ENCODE data around the gene ZNF668. TPM values are rescaled to one million over a fixed set of nuclear protein-coding genes. Genes with fewer than 3 reads are reported as not detected.

Gene ZNF668
- total and polyA plus RNA-seq, 12 donors = 2.4 to 29.5 (median 11.5) TPM

- H3K27ac ChIP-seq = peak overlapping the region in 3 of 5 donors; percentile 7 to 81 (median 15)
- peak in 6 of 7 donors; percentile 67 to 86 (median 74) for DNase-seq
- no peak for TF ChIP-seq POLR2A (IDR thresholded peaks at IDR 0.05)
- TF ChIP-seq, protein P1, sequence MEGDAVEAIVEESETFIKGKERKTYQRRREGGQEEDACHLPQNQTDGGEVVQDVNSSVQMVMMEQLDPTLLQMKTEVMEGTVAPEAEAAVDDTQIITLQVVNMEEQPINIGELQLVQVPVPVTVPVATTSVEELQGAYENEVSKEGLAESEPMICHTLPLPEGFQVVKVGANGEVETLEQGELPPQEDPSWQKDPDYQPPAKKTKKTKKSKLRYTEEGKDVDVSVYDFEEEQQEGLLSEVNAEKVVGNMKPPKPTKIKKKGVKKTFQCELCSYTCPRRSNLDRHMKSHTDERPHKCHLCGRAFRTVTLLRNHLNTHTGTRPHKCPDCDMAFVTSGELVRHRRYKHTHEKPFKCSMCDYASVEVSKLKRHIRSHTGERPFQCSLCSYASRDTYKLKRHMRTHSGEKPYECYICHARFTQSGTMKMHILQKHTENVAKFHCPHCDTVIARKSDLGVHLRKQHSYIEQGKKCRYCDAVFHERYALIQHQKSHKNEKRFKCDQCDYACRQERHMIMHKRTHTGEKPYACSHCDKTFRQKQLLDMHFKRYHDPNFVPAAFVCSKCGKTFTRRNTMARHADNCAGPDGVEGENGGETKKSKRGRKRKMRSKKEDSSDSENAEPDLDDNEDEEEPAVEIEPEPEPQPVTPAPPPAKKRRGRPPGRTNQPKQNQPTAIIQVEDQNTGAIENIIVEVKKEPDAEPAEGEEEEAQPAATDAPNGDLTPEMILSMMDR (IDR thresholded peaks at IDR 0.05) = no peak
- intact Hi-C loops (cut with DNase I) = no loop called here
- no peaks in the 10 kb centered on the region for H3K9me3 ChIP-seq (replicated peaks in 1 of 3)
- H3K36me3 ChIP-seq (replicated peaks in 1 of 2) = no peaks in the 10 kb centered on the region
- H3K4me3 ChIP-seq = no peak overlapping the region
- no peaks in the 10 kb centered on the region for H3K27me3 ChIP-seq
- 24 to 33% (median 30%) methylated on average over 2 of the region's 2 CpGs for WGBS, 4 donors
- H3K4me1 ChIP-seq (replicated peaks in 1 of 2) = peaks cover 4 to 7% of the 10 kb centered on the region in 2 donors
These were observed 21.9 kb downstream of the ZNF668 start for GRCh38 chr16:31052114-31052513.

DNA sequence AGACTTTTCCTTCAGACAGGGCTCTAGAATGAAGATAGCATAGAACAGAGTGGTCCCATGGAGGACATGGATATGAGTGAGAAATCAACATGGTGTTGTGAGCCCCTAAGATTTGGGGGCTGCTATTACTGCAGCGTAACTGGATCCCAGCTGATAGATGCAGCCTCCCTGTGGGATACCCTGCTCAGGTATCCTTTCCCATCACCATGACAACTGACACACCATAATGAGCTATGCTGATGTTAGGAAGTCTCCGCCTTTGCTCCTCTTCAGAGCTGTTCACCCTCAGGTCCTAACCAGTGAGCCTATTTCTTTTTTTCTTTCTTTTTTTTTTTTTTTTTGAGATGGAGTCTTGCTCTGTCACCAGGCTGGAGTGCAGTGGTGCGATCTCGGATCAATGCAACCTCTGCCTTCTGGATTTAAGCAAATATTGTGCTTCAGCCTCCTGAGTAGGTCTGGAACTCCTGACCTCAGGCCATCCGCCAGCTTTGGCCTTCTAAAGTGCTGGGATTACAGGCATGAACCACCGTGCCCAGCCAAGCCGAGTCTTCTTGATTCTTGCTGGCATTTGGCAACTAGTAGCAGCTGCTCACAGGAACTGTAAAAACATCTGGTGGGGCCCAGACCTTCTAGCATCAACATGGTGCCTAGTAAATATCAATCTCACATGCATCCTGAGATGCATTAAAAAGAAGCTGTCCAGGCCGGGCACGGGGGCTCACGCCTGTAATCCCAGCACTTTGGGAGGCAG lies 23.6 kb downstream of the ZNF668 start:
- no peaks in the 10 kb centered on the region for H3K36me3 ChIP-seq (replicated peaks in 1 of 2)
- peaks cover 4 to 7% of the 10 kb centered on the region in 2 donors for H3K4me1 ChIP-seq (replicated peaks in 1 of 2)
- intact Hi-C loops (cut with DNase I) = no loop called here
- no peak overlapping the region for H3K27ac ChIP-seq
- H3K4me3 ChIP-seq = no peak overlapping the region
- DNase-seq = no peak
- 78 to 82% (median 78%) methylated on average over 10 of the region's 10 CpGs for WGBS, 4 donors
- TF ChIP-seq, protein P1 (IDR thresholded peaks at IDR 0.05) = no peak
- no peak for TF ChIP-seq POLR2A (IDR thresholded peaks at IDR 0.05)
- no peaks in the 10 kb centered on the region for H3K9me3 ChIP-seq (replicated peaks in 1 of 3)
- H3K27me3 ChIP-seq = no peaks in the 10 kb centered on the region

DNA sequence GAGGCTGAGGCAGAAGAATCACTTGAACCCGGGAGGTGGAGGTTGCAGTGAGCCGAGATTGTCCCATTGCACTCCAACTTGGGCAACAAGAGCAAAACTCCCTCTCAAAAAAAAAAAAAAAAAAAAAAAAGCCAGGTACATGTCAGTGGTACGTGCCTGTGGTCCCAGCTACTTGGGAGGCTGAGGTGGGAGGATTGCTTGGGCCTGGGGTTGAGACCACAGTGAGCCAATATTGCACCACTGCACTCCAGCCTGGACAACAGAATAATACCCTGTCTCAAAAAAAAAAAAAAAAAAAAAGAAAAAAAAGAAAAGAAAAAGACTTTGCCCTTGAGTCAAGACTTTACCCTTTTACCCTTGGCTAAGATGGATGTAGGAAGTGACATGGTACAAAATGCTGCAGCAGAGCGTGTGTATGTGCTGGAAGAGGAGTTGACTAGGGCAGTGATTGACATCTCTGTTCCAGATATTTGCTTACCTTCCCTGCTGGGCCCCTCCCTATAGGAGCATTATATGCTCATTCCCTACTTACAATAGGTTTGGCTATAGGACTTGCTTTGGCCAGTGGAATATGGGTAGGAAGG lies 30.1 kb downstream of the ZNF668 start:
- Histone ChIP-seq H3K4me3 (no peak overlapping the region), H3K9me3 (replicated peaks in 1 of 3) (no peaks in the 10 kb centered on the region), H3K36me3 (replicated peaks in 1 of 2) (peaks cover 0 to 17% of the 10 kb centered on the region in 2 donors), H3K27ac (no peak overlapping the region), H3K4me1 (replicated peaks in 1 of 2) (peaks cover 0 to 4% of the 10 kb centered on the region in 2 donors), H3K27me3 (no peaks in the 10 kb centered on the region)
- TF ChIP-seq POLR2A (IDR thresholded peaks at IDR 0.05) = no peak
- TF ChIP-seq, protein P1 (IDR thresholded peaks at IDR 0.05) = no peak
- intact Hi-C loops (cut with DNase I) = loop anchor here (5.0 to 10.0 kb wide), 2 partner anchors 57 to 59 kb away; partner anchors contain the start of gene HSD3B7 (in 2 of the 2)
- 78 to 89% (median 81%) methylated on average over 3 to 4 of the region's 4 CpGs for WGBS, 4 donors
- no peak for DNase-seq

DNA sequence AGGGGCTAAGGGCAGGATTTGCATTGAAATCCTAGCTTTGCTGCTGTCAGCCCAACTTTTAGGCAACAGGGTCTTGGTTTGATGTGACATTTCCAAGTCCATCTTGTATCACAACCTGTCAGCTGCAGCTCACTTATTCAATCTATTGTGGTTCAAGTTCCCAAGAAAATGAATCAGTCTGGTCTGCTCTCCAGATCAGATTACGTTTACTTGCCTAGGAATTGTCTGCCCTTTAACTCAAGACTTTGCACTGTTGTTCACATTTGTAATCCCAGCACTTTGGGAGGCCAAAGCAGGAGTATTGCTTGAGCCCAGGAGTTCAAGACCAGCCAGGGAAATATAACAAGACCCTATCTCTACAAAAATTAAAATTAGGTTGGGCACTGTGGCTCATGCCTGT lies 30.7 kb downstream of the ZNF668 start:
- Histone ChIP-seq H3K27me3 (no peaks in the 10 kb centered on the region), H3K4me1 (replicated peaks in 1 of 2) (peaks cover 0 to 4% of the 10 kb centered on the region in 2 donors), H3K36me3 (replicated peaks in 1 of 2) (peaks cover 0 to 23% of the 10 kb centered on the region in 2 donors), H3K4me3 (no peak overlapping the region), H3K9me3 (replicated peaks in 1 of 3) (no peaks in the 10 kb centered on the region), H3K27ac (no peak overlapping the region)
- TF ChIP-seq, protein P1 (IDR thresholded peaks at IDR 0.05) = no peak
- TF ChIP-seq POLR2A (IDR thresholded peaks at IDR 0.05) = no peak
- WGBS, 4 donors = 88 to 94% (median 91%) methylated on average over 1 of the region's 1 CpG
- DNase-seq = no peak
- intact Hi-C loops (cut with DNase I) = loop anchor here (5.0 to 10.0 kb wide), 2 partner anchors 56 to 59 kb away; partner anchors contain the start of gene HSD3B7 (in 2 of the 2)
